OCI-LY7 (cell line): ENCODE results near the gene DNAJC1. TPM values are rescaled to one million over a fixed set of nuclear protein-coding genes. Genes with fewer than 3 reads are reported as not detected.

Source experiments
- BruUV-seq: library from RNA; stranded (reverse); fragments of 400-500 nt; replicated peaks from 2 replicates; lab custom pipeline; 2021; lab: Mats Ljungman, UMichigan
- CTCF ChIA-PET: fragments of 300-600 bp; sonication (Branson Sonifier 250); formaldehyde crosslinking; loops from one replicate; lab custom pipeline; 2022; ENCODE audit warnings: antibody characterized with exemption; ENCODE audit not compliant: unreplicated experiment; lab: Charles Lee
- POLR2A ChIA-PET: fragments of 300-600 bp; sonication (Branson Sonifier 250); formaldehyde crosslinking; loops from one replicate; lab custom pipeline; 2022; ENCODE audit warnings: antibody characterized with exemption; lab: Charles Lee
- DNase-seq: peaks from one replicate; pipeline ENCODE4 v3.0.0-alpha.2; 2015; ENCODE audit warnings: low spot score
- H2AFZ ChIP-seq: fragments of 200-600 bp; sonication (generic), shearing (Covaris generic); 2 replicates; pipeline ENCODE4 v1.6.1; 2014; ENCODE audit warnings: mild to moderate bottlenecking, antibody characterized with exemption, low read length, moderate library complexity
- H3K27ac ChIP-seq: fragments of 200-600 bp; sonication (generic); 2 replicates; pipeline ENCODE4 v1.5.1; 2014; ENCODE audit warnings: mixed run types, low read depth, mild to moderate bottlenecking, moderate library complexity, low read length, inconsistent platforms; ENCODE audit not compliant: poor library complexity, severe bottlenecking
- H3K36me3 ChIP-seq: fragments of 200-600 bp; sonication (generic); 2 replicates; pipeline ENCODE4 v1.6.1; 2014; ENCODE audit warnings: mild to moderate bottlenecking, antibody characterized with exemption, low read length, moderate library complexity, mixed read lengths; ENCODE audit not compliant: insufficient read depth
- H3K4me1 ChIP-seq: fragments of 200-600 bp; sonication (generic); 2 replicates; pipeline ENCODE4 v1.5.1; 2014; ENCODE audit warnings: mild to moderate bottlenecking, low read length; ENCODE audit not compliant: insufficient read depth, poor library complexity, severe bottlenecking
- H3K4me2 ChIP-seq: fragments of 200-600 bp; sonication (generic); 2 replicates; pipeline ENCODE4 v1.6.1; 2014; ENCODE audit warnings: mild to moderate bottlenecking, low read length
- H3K4me3 ChIP-seq: fragments of 200-600 bp; sonication (generic); 2 replicates; pipeline ENCODE4 v1.5.1; 2014; ENCODE audit warnings: mild to moderate bottlenecking, low read depth, low read length; ENCODE audit not compliant: poor library complexity, severe bottlenecking
- H3K79me2 ChIP-seq: fragments of 200-600 bp; sonication (generic); 2 replicates; pipeline ENCODE4 v1.6.1; 2016; ENCODE audit warnings: low read depth, mild to moderate bottlenecking, low read length, moderate library complexity, mixed read lengths; ENCODE audit not compliant: insufficient read depth
- H3K9me2 ChIP-seq: fragments of 200-600 bp; sonication (generic); 2 replicates; pipeline ENCODE4 v1.6.1; 2016; ENCODE audit warnings: mild to moderate bottlenecking, low read length, mixed read lengths; ENCODE audit not compliant: insufficient read depth
- H3K9me3 ChIP-seq: fragments of 200-600 bp; sonication (generic); 2 replicates; pipeline ENCODE4 v1.6.1; 2014; ENCODE audit warnings: mild to moderate bottlenecking, mixed run types, low read length, mixed read lengths
- H4K20me1 ChIP-seq: fragments of 200-600 bp; sonication (generic); 2 replicates; pipeline ENCODE4 v1.6.1; 2014; ENCODE audit warnings: mild to moderate bottlenecking, antibody characterized with exemption, low read length, moderate library complexity, mixed read lengths; ENCODE audit not compliant: insufficient read depth
- EZH2phosphoT487 ChIP-seq: fragments of 200-600 bp; sonication (generic); IDR thresholded peaks from 2 replicates; pipeline ENCODE4 v1.6.1; 2018; ENCODE audit warnings: low read depth, borderline replicate concordance, mild to moderate bottlenecking, mixed run types, antibody characterized with exemption, low read length, moderate library complexity, mixed read lengths
- intact Hi-C: fragments of 100-400 bp; cut with micrococcal nuclease; formaldehyde crosslinking; loops from one replicate; pipeline ENCODE4 v1.10.0; 2022; ENCODE audit not compliant: unreplicated experiment
- total RNA-seq, 2 experiments: library from RNA; depleted of rRNA in 1 of 2; stranded (reverse); fragments of >200 nt in 1 of 2; shearing (Covaris generic) in 1 of 2; gene quantifications; 2 replicates each; pipeline ENCODE4 v1.2.3, GENCODE V29; 2014 to 2022
- TF ChIP-seq, protein P1 (sequence below): fragments of 200-600 bp; sonication (generic); conservative IDR thresholded peaks from 2 replicates; pipeline ENCODE4 v1.5.1; 2014; ENCODE audit warnings: mild to moderate bottlenecking, antibody characterized with exemption, low read length, moderate library complexity, mixed read lengths

DNAJC1 gene
- total RNA-seq, 2 experiments from 2014 or later, result 7.1 to 16.9 TPM

DNA sequence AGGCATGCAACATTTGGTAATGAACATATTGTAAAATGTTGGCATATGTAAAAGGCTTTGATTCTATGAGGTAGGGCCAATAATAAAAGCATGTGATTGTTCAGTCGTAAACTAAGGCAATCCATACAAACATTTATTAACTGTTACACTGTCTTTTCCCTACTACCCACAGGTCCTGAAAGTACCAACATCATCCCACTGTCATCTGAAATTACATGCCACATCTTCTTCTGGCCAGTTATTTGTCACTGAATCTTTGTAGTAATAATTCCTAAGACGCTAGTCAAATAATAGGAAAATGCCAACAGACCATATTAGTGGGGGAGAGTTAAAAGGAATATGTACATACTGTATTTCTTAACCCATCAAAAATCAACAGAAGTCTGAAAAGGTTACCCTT is 27.2 kb downstream of the DNAJC1 start:
- H3K27ac ChIP-seq, result no peak overlapping the region
- POLR2A ChIA-PET, result no interaction called here
- no peaks in the 10 kb centered on the region for H3K4me1 ChIP-seq
- H3K9me2 ChIP-seq, result no peaks in the 10 kb centered on the region
- H3K79me2 ChIP-seq, result no peaks in the 10 kb centered on the region
- no peak for DNase-seq
- CTCF ChIA-PET, result no interaction called here
- BruUV-seq, result no TSS peak
- H3K9me3 ChIP-seq, result no peaks in the 10 kb centered on the region
- no peak for TF ChIP-seq EZH2phosphoT487
- TF ChIP-seq, protein P1, sequence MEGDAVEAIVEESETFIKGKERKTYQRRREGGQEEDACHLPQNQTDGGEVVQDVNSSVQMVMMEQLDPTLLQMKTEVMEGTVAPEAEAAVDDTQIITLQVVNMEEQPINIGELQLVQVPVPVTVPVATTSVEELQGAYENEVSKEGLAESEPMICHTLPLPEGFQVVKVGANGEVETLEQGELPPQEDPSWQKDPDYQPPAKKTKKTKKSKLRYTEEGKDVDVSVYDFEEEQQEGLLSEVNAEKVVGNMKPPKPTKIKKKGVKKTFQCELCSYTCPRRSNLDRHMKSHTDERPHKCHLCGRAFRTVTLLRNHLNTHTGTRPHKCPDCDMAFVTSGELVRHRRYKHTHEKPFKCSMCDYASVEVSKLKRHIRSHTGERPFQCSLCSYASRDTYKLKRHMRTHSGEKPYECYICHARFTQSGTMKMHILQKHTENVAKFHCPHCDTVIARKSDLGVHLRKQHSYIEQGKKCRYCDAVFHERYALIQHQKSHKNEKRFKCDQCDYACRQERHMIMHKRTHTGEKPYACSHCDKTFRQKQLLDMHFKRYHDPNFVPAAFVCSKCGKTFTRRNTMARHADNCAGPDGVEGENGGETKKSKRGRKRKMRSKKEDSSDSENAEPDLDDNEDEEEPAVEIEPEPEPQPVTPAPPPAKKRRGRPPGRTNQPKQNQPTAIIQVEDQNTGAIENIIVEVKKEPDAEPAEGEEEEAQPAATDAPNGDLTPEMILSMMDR, result no peak
- H3K4me2 ChIP-seq, result no peak overlapping the region
- intact Hi-C loops, result no loop called here
- no peak overlapping the region for H2AFZ ChIP-seq
- H3K36me3 ChIP-seq, result no peaks in the 10 kb centered on the region
- no peak overlapping the region for H3K4me3 ChIP-seq
- no peaks in the 10 kb centered on the region; the same call in 1 of the 2 replicates for H4K20me1 ChIP-seq

DNA sequence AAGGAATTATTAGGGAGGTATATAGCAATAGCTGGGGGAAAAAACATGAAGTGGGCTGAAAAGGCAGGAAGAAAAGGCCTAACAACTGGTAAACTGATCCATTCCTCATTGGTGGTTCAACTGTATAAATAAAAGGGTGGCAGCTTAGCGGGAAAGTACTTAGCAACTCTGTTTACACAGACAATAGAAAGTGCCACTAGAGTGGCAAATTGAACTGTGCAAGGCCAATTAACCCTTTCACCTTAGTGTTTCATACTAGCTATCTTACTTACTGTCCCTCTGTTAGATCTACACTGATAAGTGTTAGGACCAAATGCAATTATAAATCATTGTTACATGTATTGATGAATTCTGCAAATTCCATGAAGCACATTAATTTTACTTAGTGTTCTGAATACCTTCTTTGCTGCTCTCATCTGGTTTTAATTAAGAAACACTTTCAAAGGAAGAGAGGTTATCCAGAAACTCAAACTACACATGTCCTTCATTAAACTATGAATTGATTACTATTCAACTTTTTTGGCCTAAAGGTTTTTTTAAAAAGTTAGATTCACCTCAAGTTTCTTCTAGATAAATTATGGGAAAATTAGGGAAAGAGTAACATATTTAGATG is 28.0 kb downstream of the DNAJC1 start:
- no peak overlapping the region for H2AFZ ChIP-seq
- BruUV-seq, result no TSS peak
- no peak for DNase-seq
- H3K27ac ChIP-seq, result no peak overlapping the region
- no peak overlapping the region for H3K4me2 ChIP-seq
- no peaks in the 10 kb centered on the region for H3K79me2 ChIP-seq
- H3K4me3 ChIP-seq, result no peak overlapping the region
- POLR2A ChIA-PET, result interaction anchor here (0.6 to 1.1 kb wide), 2 partner anchors 15 to 1119 kb away, joined by 3 to 5 read pairs; no protein-coding TSS in a partner anchor
- H3K36me3 ChIP-seq, result no peaks in the 10 kb centered on the region
- no peaks in the 10 kb centered on the region for H3K9me3 ChIP-seq
- intact Hi-C loops, result no loop called here
- no peaks in the 10 kb centered on the region for H3K9me2 ChIP-seq
- TF ChIP-seq EZH2phosphoT487, result no peak
- TF ChIP-seq, protein P1, result no peak
- no peaks in the 10 kb centered on the region for H3K4me1 ChIP-seq
- H4K20me1 ChIP-seq, result no peaks in the 10 kb centered on the region; the same call in 1 of the 2 replicates
- CTCF ChIA-PET, result no interaction called here

DNA sequence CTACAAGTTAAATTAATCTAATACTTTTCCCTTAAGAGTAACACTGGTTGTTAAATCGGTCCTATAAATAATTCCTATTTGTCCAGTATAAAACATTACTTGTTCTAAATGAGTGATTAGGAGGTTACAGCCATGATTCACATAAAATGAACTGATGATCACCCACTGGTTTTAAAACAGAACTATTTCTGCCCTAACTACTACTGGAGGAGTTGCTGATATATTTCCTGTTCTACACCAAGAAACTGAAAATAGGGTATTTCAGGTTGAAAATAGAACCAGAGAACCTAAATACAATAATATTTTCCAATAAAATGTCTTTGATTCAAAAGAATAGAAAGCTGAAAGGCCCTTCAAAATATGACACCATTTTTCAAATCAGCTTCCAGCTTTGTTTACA is 30.9 kb downstream of the DNAJC1 start:
- ChIA-PET POLR2A (no interaction called here), CTCF (no interaction called here)
- H3K9me3 ChIP-seq, result no peaks in the 10 kb centered on the region
- intact Hi-C loops, result no loop called here
- no peaks in the 10 kb centered on the region for H3K9me2 ChIP-seq
- H4K20me1 ChIP-seq, result no peaks in the 10 kb centered on the region
- H3K27ac ChIP-seq, result no peak overlapping the region
- no peaks in the 10 kb centered on the region for H3K79me2 ChIP-seq
- no peak overlapping the region for H3K4me3 ChIP-seq
- no peaks in the 10 kb centered on the region for H3K4me1 ChIP-seq
- no peak for TF ChIP-seq EZH2phosphoT487
- TF ChIP-seq, protein P1, result no peak
- H3K4me2 ChIP-seq, result no peak overlapping the region
- no TSS peak for BruUV-seq
- no peak overlapping the region for H2AFZ ChIP-seq
- no peaks in the 10 kb centered on the region for H3K36me3 ChIP-seq
- DNase-seq, result no peak
